ENCODE measurements around the gene ANAPC13. TPM values are rescaled to one million over a fixed set of nuclear protein-coding genes. Genes with fewer than 3 reads are reported as not detected.

ANAPC13 gene, protein sequence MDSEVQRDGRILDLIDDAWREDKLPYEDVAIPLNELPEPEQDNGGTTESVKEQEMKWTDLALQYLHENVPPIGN
- 70.0 and 77.1 TPM in 2 replicates for total RNA-seq (2012; rRNA removed)

DNA sequence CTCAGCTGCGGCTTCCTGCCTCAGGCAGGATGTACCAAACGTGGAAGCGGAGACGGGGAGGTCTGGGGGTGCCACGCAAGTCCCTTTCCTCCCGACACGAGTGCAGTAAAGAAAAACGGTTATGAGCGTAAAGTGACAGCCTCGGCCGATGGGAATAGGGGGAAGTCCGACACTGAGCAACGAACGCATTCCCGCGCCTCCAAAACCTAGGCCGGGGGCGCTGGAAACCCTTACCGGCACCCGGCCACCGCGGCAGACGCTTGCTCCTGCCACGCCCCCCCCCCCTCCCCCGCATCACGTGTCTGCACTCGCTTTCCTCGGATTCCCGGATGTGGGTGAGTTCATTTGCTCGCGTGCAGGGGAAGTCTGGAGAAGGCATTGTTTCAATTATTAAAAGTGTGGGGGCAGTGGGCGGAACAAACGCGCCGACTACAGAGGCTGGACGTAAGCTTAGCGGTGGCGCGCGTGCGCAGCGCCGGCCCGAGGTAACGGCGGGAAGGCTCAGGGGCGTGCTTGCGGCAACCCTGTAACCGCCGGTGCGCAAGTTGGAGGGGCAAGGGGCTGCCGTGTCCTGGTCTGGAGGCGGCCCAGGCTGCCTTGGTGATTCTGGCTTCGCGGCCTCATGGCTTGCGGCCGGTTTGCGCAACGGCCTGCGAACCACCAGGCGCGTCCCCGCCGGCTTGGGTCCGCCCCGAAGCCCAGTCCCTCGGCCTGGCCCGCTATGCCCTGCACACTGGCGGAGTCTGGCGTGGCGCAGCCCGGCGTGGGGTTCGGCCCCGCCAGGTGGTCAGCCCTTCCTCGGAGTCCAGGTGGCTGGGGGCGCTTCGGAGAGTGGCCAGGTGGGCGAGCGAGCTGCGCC is at the start of gene ANAPC13, which contains the start of gene CEP63:
Gene ANAPC13, minus strand, starts transcription at position 268 of the 859 bp plus-strand sequence. CDS start 3,081 bp downstream, outside the sequence.
Gene CEP63, plus strand, starts transcription at position 340 of the 859 bp plus-strand sequence. CDS start 9,264 bp downstream, outside the sequence.
- peaks cover 39% of the 10 kb centered on the region for H3K4me1 ChIP-seq (ENCODE audit: control insufficient read depth, insufficient read depth, low read length)
- no peaks in the 10 kb centered on the region for H3K9me3 ChIP-seq (replicated peaks; ENCODE audit: low read length)
- H3K27me3 ChIP-seq (ENCODE audit: control insufficient read depth, insufficient read depth, low read length), result no peaks in the 10 kb centered on the region
- peak within 1 kb of the TSS; percentile 91 for H3K4me2 ChIP-seq (ENCODE audit: low read length)
- peak within 1 kb of the TSS; percentile 98 for H3K9ac ChIP-seq (ENCODE audit: low read depth, low read length)
- H3K4me3 ChIP-seq (ENCODE audit: low read length), result peak within 1 kb of the TSS; percentile 83
- peaks cover 16% of the 10 kb centered on the region for H3K36me3 ChIP-seq (ENCODE audit: insufficient read depth, low read length)

DNA sequence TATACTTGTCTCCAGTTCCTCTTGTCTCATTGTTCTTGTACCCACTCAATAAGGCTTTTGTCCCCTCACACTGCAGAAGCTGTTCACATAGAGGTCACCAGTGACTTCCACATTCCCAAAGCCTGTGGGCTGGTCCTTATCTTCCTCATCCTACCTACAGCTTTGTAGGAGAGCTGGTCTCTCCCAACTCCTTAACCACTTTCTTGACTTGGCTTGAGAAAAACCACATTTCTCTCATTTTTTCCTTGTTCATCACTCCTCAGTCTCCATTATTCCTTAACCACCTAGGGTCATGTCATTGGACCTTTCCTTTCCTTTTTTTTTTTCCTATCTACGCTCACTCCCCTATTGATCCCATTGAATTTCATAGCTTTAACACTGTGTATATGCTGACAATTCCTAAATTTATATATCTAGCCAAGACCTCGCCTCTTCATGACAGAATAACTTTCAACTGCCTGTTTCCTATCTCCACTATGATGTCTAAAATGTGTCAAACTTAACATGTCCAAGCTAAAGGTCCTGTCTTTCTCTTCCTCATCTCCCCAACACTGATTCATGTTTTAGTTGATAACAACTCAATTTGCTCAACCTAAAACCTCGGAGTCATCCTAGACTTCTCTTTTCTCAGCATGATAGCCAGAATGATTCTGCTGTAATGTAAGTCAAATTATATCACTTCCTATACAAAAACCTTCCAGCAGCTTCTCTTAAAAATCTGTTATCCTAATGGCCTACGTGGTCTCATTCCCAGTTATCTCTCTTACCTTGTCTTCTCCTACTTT is 49.6 kb upstream of the ANAPC13 start:
- H3K9me3 ChIP-seq (replicated peaks; ENCODE audit: low read length), result no peaks in the 10 kb centered on the region
- H3K4me2 ChIP-seq (ENCODE audit: low read length), result no peak overlapping the region
- no peak overlapping the region for H3K9ac ChIP-seq (ENCODE audit: low read depth, low read length)
- peaks cover 3% of the 10 kb centered on the region for H3K36me3 ChIP-seq (ENCODE audit: insufficient read depth, low read length)
- H3K4me3 ChIP-seq (ENCODE audit: low read length), result no peak overlapping the region
- no peaks in the 10 kb centered on the region for H3K4me1 ChIP-seq (ENCODE audit: control insufficient read depth, insufficient read depth, low read length)
- H3K27me3 ChIP-seq (ENCODE audit: control insufficient read depth, insufficient read depth, low read length), result no peaks in the 10 kb centered on the region

DNA sequence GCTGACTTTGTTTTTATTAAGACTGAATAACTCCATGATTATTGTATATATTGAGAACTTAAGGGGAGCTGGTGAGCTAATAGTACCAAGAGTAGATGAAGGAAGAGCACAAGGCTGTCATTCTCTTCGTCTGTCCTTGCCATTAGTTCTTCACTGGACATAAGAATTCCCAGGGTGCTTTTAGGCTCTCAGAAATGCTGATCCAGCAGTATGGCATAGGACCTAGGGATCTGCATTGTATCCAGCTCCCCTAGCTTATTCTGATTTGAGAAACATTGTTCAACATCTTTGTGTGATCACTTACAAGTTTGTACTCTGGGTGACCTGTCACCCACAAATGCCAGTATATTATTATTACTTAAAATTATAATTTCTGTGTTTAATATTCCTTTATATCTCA is 47.7 kb upstream of the ANAPC13 start:
- Histone ChIP-seq H3K27me3 (ENCODE audit: control insufficient read depth, insufficient read depth, low read length) (no peaks in the 10 kb centered on the region), H3K36me3 (ENCODE audit: insufficient read depth, low read length) (no peaks in the 10 kb centered on the region), H3K4me2 (ENCODE audit: low read length) (no peak overlapping the region), H3K9ac (ENCODE audit: low read depth, low read length) (no peak overlapping the region), H3K4me3 (ENCODE audit: low read length) (no peak overlapping the region), H3K9me3 (replicated peaks; ENCODE audit: low read length) (no peaks in the 10 kb centered on the region), H3K4me1 (ENCODE audit: control insufficient read depth, insufficient read depth, low read length) (no peaks in the 10 kb centered on the region)

DNA sequence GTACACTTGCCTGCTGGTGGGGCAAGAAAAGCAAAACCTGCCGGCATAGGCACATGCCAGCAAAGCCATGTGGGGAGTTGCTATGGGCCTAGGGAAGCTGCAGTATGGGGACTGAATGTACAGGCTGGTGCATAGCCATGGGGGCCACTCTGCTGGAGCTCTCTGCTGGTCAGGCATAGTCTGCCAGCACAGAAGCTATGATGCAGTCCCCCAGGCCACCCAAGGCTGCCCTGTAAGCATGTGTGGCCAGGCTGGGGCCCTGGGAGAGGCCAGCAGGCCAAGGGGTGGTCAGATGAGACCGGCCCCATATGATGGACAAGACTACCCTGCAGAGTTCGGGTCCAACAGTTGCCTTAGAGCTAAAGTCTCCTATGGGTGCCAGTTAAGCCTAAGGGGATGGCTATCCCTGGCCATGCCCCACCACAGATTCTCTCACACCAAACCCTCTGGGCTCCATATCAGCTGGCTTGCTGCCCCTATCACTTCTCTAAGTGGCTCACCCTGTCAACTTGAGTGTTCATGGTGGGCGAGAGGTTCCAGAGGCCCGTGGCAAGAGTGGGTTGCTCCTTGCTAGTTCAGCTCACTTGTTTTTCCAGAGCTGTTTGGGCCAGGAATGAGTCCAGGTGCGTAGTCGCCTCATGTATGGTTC is 41.9 kb upstream of the ANAPC13 start:
- H3K9ac ChIP-seq (ENCODE audit: low read depth, low read length), result no peak overlapping the region
- no peaks in the 10 kb centered on the region for H3K4me1 ChIP-seq (ENCODE audit: control insufficient read depth, insufficient read depth, low read length)
- no peaks in the 10 kb centered on the region for H3K27me3 ChIP-seq (ENCODE audit: control insufficient read depth, insufficient read depth, low read length)
- no peak overlapping the region for H3K4me3 ChIP-seq (ENCODE audit: low read length)
- no peaks in the 10 kb centered on the region for H3K36me3 ChIP-seq (ENCODE audit: insufficient read depth, low read length)
- no peaks in the 10 kb centered on the region for H3K9me3 ChIP-seq (replicated peaks; ENCODE audit: low read length)
- H3K4me2 ChIP-seq (ENCODE audit: low read length), result no peak overlapping the region

DNA sequence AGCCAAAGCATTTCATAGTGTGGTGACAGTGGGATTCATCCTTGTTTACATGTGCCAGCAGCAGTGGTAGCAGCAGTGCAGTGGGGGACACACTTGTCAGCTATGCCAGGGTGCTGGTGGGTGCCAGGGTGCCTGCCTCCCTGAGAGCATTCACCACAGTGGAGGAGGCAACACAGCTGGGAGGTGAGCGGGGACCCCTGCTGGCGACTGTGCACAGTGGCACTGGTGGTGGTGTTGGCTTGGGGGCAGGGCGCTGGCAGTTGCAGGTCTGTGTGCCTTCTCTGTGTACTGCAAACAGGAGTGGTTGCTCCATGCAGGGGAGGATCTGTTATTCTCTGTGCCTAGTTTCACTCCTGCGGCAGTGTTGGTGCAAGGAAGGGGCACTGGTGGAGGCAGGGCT is 41.3 kb upstream of the ANAPC13 start:
- Histone ChIP-seq H3K27me3 (ENCODE audit: control insufficient read depth, insufficient read depth, low read length) (no peaks in the 10 kb centered on the region), H3K4me2 (ENCODE audit: low read length) (no peak overlapping the region), H3K36me3 (ENCODE audit: insufficient read depth, low read length) (no peaks in the 10 kb centered on the region), H3K9ac (ENCODE audit: low read depth, low read length) (no peak overlapping the region), H3K9me3 (replicated peaks; ENCODE audit: low read length) (no peaks in the 10 kb centered on the region), H3K4me1 (ENCODE audit: control insufficient read depth, insufficient read depth, low read length) (no peaks in the 10 kb centered on the region), H3K4me3 (ENCODE audit: low read length) (no peak overlapping the region)

DNA sequence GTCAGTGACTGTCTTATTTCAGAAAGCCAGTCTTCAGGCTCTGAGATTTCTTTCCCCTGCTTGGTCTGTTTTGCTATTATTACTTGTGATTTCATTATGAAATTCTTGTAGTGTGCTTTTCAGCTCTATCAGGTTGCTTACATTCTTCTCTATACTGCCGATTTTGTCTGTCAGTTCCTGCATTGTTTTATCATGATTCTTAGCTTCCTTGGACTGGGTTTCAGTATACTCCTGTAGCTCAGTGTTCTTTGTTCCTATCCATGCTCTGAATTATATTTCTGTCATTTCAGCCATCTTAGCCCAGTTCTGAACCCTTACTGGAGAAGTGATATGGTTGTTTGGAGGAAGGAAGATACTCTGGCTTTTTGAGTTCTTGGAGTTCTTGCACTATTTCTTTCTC is 40.5 kb upstream of the ANAPC13 start:
- Histone ChIP-seq H3K9ac (ENCODE audit: low read depth, low read length) (no peak overlapping the region), H3K9me3 (replicated peaks; ENCODE audit: low read length) (no peaks in the 10 kb centered on the region), H3K4me1 (ENCODE audit: control insufficient read depth, insufficient read depth, low read length) (no peaks in the 10 kb centered on the region), H3K27me3 (ENCODE audit: control insufficient read depth, insufficient read depth, low read length) (no peaks in the 10 kb centered on the region), H3K4me3 (ENCODE audit: low read length) (no peak overlapping the region), H3K36me3 (ENCODE audit: insufficient read depth, low read length) (no peaks in the 10 kb centered on the region), H3K4me2 (ENCODE audit: low read length) (no peak overlapping the region)

DNA sequence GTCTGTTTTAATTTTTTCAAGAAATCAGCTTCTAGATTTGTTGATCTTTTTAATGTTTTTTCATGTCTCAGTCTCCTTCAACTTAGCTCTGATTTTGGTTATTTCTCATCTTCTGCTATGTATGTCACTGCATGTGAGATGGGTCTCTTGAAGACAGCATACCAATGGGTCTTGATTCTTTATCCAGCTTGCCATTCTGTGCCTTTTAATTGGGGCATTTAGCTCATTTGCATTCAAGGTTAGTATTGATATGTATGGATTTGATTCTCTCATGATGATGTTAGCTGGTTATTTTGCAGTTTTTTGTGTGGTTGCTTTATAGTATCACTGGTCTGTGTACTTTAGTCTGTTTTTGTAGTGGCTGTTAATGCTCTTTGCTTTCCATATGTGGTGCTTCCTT is 39.5 kb upstream of the ANAPC13 start:
- Histone ChIP-seq H3K9me3 (replicated peaks; ENCODE audit: low read length) (no peaks in the 10 kb centered on the region), H3K4me1 (ENCODE audit: control insufficient read depth, insufficient read depth, low read length) (no peaks in the 10 kb centered on the region), H3K36me3 (ENCODE audit: insufficient read depth, low read length) (no peaks in the 10 kb centered on the region), H3K4me3 (ENCODE audit: low read length) (no peak overlapping the region), H3K9ac (ENCODE audit: low read depth, low read length) (no peak overlapping the region), H3K27me3 (ENCODE audit: control insufficient read depth, insufficient read depth, low read length) (no peaks in the 10 kb centered on the region), H3K4me2 (ENCODE audit: low read length) (no peak overlapping the region)

DNA sequence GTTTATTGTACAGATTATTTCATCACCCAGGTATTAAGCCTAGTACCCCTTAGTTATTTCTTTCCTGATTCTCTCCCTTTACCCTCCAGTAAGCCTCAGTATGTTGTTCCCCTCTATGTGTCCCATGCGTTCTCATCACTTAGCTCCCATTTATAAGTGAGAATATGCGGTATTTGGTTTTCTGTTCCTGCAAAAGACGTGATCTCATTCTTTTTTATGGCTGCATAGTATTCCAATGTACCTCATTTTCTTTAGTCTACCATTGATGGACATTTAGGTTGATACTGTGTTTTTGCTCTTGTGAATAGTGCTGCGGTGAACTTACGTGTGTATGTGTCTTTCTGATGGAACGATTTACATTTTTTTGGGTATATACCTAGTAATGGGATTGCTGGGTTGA is 36.8 kb upstream of the ANAPC13 start:
- H3K4me1 ChIP-seq (ENCODE audit: control insufficient read depth, insufficient read depth, low read length), result peaks cover under 1% of the 10 kb centered on the region
- H3K4me3 ChIP-seq (ENCODE audit: low read length), result no peak overlapping the region
- no peaks in the 10 kb centered on the region for H3K9me3 ChIP-seq (replicated peaks; ENCODE audit: low read length)
- no peak overlapping the region for H3K9ac ChIP-seq (ENCODE audit: low read depth, low read length)
- no peaks in the 10 kb centered on the region for H3K27me3 ChIP-seq (ENCODE audit: control insufficient read depth, insufficient read depth, low read length)
- H3K36me3 ChIP-seq (ENCODE audit: insufficient read depth, low read length), result no peaks in the 10 kb centered on the region
- no peak overlapping the region for H3K4me2 ChIP-seq (ENCODE audit: low read length)

DNA sequence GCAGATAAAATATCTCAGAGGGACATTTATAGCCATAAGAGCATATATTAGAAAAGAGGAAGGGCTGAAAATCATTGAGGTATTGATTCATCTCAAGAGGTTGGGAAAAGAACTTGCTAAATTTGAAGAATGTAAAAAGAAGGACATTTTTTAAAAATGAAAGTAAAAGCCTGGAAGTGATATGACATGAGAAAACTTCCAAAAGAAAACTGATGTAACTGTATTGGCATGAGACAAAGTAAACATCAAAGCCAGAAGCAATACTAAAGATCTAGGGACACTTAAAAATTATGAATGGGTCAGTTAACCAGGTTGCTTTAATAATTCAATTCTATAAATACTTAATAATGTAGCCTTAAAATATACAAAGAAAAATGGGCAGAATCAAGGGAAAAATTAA is 32.0 kb upstream of the ANAPC13 start:
- Histone ChIP-seq H3K27me3 (ENCODE audit: control insufficient read depth, insufficient read depth, low read length) (no peaks in the 10 kb centered on the region), H3K4me2 (ENCODE audit: low read length) (peak overlapping the region; percentile 74), H3K9ac (ENCODE audit: low read depth, low read length) (peak overlapping the region; percentile 45), H3K36me3 (ENCODE audit: insufficient read depth, low read length) (no peaks in the 10 kb centered on the region), H3K4me1 (ENCODE audit: control insufficient read depth, insufficient read depth, low read length) (peaks cover 9% of the 10 kb centered on the region), H3K9me3 (replicated peaks; ENCODE audit: low read length) (no peaks in the 10 kb centered on the region), H3K4me3 (ENCODE audit: low read length) (peak overlapping the region; percentile 26)

DNA sequence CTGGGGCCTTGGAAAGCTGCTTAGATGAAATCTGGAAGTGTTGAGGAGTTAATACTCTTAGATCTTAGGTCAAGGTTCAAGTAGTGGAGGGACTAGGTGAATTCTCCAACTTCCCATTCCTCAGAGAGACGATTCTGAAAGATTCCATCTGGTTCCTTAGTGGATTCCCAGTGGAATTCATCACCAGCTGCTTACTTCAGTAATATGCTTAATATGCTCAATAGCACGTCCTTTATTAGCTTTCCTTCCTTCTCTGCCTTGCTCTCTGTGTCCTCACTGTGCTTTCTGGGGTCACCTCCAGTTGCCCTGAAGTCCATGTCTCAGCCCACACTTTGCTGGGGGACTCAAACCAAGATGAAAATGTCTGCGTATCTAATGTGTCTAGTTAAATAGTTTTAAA is 31.1 kb upstream of the ANAPC13 start:
- H3K4me1 ChIP-seq (ENCODE audit: control insufficient read depth, insufficient read depth, low read length), result peaks cover 9% of the 10 kb centered on the region
- H3K4me3 ChIP-seq (ENCODE audit: low read length), result no peak overlapping the region
- H3K9ac ChIP-seq (ENCODE audit: low read depth, low read length), result no peak overlapping the region
- H3K27me3 ChIP-seq (ENCODE audit: control insufficient read depth, insufficient read depth, low read length), result no peaks in the 10 kb centered on the region
- H3K36me3 ChIP-seq (ENCODE audit: insufficient read depth, low read length), result no peaks in the 10 kb centered on the region
- no peaks in the 10 kb centered on the region for H3K9me3 ChIP-seq (replicated peaks; ENCODE audit: low read length)
- H3K4me2 ChIP-seq (ENCODE audit: low read length), result peak overlapping the region; percentile 56

DNA sequence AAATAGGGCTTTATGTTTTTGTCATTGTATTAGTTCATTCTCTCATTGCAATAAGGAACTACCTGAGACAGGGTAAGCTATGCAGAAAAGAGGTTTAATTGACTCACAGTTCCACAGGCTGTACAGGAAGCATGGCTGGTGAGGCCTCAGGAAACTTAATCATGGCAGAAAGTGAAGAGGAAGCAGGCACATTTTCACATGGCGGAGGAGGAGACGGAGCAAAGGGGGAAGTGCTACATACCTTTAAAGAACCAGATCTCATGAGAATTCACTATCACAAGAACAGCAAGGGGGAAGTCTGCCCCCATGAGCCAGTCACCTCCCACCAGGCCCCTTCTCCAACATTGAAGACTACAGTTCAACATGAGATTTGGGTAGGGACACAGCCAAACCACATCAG is 25.7 kb upstream of the ANAPC13 start:
- Histone ChIP-seq H3K9ac (ENCODE audit: low read depth, low read length) (no peak overlapping the region), H3K4me2 (ENCODE audit: low read length) (no peak overlapping the region)

More for the DNA sequence above, 25.7 kb upstream of the ANAPC13 start:
- Histone ChIP-seq H3K4me1 (ENCODE audit: control insufficient read depth, insufficient read depth, low read length) (no peaks in the 10 kb centered on the region), H3K9me3 (replicated peaks; ENCODE audit: low read length) (no peaks in the 10 kb centered on the region), H3K27me3 (ENCODE audit: control insufficient read depth, insufficient read depth, low read length) (no peaks in the 10 kb centered on the region), H3K36me3 (ENCODE audit: insufficient read depth, low read length) (no peaks in the 10 kb centered on the region), H3K4me3 (ENCODE audit: low read length) (no peak overlapping the region)
